GM12878 (cell line): ENCODE data around the gene LMX1A. TPM values are rescaled to one million over a fixed set of nuclear protein-coding genes. Genes with fewer than 3 reads are reported as not detected.

ENCODE experiments used
- ATAC-seq: fragments of 200-7000 bp; cut with Tn5 transposase; 3 replicates; pipeline ENCODE4 v1.9.1; 2020; ENCODE audit warnings: mild to moderate bottlenecking, moderate library complexity
- BruUV-seq: library from RNA; stranded (reverse); fragments of 400-500 nt; replicated peaks from 2 replicates; lab custom pipeline; 2021; lab: Mats Ljungman, UMichigan
- CTCF ChIA-PET: fragments of 300-600 bp; sonication (Branson Sonifier 250); formaldehyde crosslinking; extraction: SDS; loops from one replicate; lab custom pipeline; 2021; ENCODE audit warnings: inconsistent platforms; lab: Yijun Ruan, JAX
- POLR2A ChIA-PET: fragments of 350-600 bp; formaldehyde crosslinking; extraction: SDS; loops from one replicate; lab custom pipeline; 2021; ENCODE audit warnings: inconsistent platforms; lab: Charles Lee
- RAD21 ChIA-PET: fragments of 300-600 bp; sonication (Branson Sonifier 250); formaldehyde crosslinking; loops from one replicate; lab custom pipeline; 2023; ENCODE audit warnings: antibody characterized with exemption; ENCODE audit not compliant: unreplicated experiment; lab: Charles Lee
- SMC1A ChIA-PET: fragments of 300-600 bp; sonication (Branson Sonifier 250); formaldehyde crosslinking; loops from one replicate; lab custom pipeline; 2023; ENCODE audit not compliant: unreplicated experiment, uncharacterized antibody; lab: Charles Lee
- DNase-seq: peaks from one replicate; pipeline ENCODE4 v3.0.0-alpha.2; 2011; ENCODE audit warnings: low read depth, low spot score
- FAIRE-seq: peaks from 3 replicates; lab custom pipeline; 2011; peaks lifted over from hg19 to GRCh38; lab: Jason Lieb, UNC
- H2AFZ ChIP-seq: 2 replicates; pipeline ENCODE4 v1.6.0; 2011; ENCODE audit warnings: low read depth, low read length, control low read depth; ENCODE audit not compliant: control insufficient read depth
- H3K27ac ChIP-seq: 2 replicates; pipeline ENCODE4 v1.5.1; 2011; ENCODE audit warnings: control low read depth; ENCODE audit not compliant: control insufficient read depth, insufficient read depth
- H3K27me3 ChIP-seq, 2 experiments: replicated peaks in 1 of 2; 2 replicates each; pipeline versions ENCODE4 v1.6.0 to v1.6.1; 2011; ENCODE audit warnings: low read length in 1 of 2; ENCODE audit not compliant: control insufficient read depth in 2 of 2, insufficient read depth in 2 of 2
- H3K36me3 ChIP-seq, 2 experiments: 2 replicates each; pipeline ENCODE4 v1.5.1; 2011; ENCODE audit warnings: low read length in 1 of 2; ENCODE audit not compliant: control insufficient read depth in 2 of 2, insufficient read depth in 2 of 2
- H3K4me1 ChIP-seq: 2 replicates; pipeline ENCODE4 v1.6.1; 2011; ENCODE audit warnings: mild to moderate bottlenecking, low read length, moderate library complexity, mixed read lengths; ENCODE audit not compliant: control insufficient read depth, insufficient read depth
- H3K4me2 ChIP-seq: 2 replicates; pipeline ENCODE4 v1.6.0; 2011; ENCODE audit warnings: control low read depth; ENCODE audit not compliant: control insufficient read depth, insufficient read depth
- H3K4me3 ChIP-seq: fragments of 200-600 bp; sonication (generic); 2 replicates; pipeline ENCODE4 v1.5.1; 2016
- H3K79me2 ChIP-seq: 2 replicates; pipeline ENCODE4 v1.6.0; 2011; ENCODE audit warnings: low read length; ENCODE audit not compliant: control insufficient read depth, insufficient read depth
- H3K9ac ChIP-seq: 2 replicates; pipeline ENCODE4 v1.8.0; 2011; ENCODE audit warnings: low read length, control low read depth, mixed read lengths; ENCODE audit not compliant: control insufficient read depth, insufficient read depth
- H3K9me3 ChIP-seq: replicated peaks from 3 replicates; pipeline ENCODE4 v1.5.1; 2011; ENCODE audit warnings: mild to moderate bottlenecking, low read length; ENCODE audit not compliant: control insufficient read depth, insufficient read depth
- H4K20me1 ChIP-seq: 2 replicates; pipeline ENCODE4 v1.6.0; 2011; ENCODE audit not compliant: control insufficient read depth, insufficient read depth
- CBX3 ChIP-seq: fragments of 200-600 bp; sonication (generic); IDR thresholded peaks from 2 replicates; pipeline ENCODE4 v1.6.1; 2016; ENCODE audit warnings: low read depth, borderline replicate concordance
- MTA2 ChIP-seq: fragments of 450-650 bp; IDR thresholded peaks from 2 replicates; pipeline ENCODE4 v1.6.1; 2016; ENCODE audit warnings: low read depth, mild to moderate bottlenecking, moderate library complexity
- RB1 ChIP-seq: fragments of 450-650 bp; formaldehyde crosslinking; IDR thresholded peaks from 2 replicates; pipeline ENCODE4 v1.6.1; 2017; ENCODE audit warnings: mild to moderate bottlenecking, borderline replicate concordance
- ZNF217 ChIP-seq: fragments of 450-650 bp; IDR thresholded peaks from 2 replicates; pipeline ENCODE4 v1.6.1; 2017; ENCODE audit warnings: antibody characterized with exemption, mild to moderate bottlenecking
- ZNF622 ChIP-seq: fragments of 450-650 bp; IDR thresholded peaks from 2 replicates; pipeline ENCODE4 v1.6.1; 2017; ENCODE audit warnings: mild to moderate bottlenecking, inconsistent platforms
- WGBS: methylation state at CpG from one replicate; pipeline ENCODE4 v1.1.6; 2016; ENCODE audit warnings: low lambda C conversion rate; ENCODE audit not compliant: insufficient replicate concordance, insufficient coverage; ENCODE audit errors: missing lambda C conversion rate; 5-methylcytosine and 5-hydroxymethylcytosine counted together
- in situ Hi-C: fragments of 300-500 bp; cut with MboI; formaldehyde crosslinking; loops from 9 replicates; pipeline ENCODE4 v1.14.3; 2018; ENCODE audit warnings: mixed read lengths
- intact Hi-C: fragments of 100-400 bp; cut with micrococcal nuclease; formaldehyde crosslinking; loops from one replicate; pipeline ENCODE4 v1.14.2; 2022; ENCODE audit not compliant: unreplicated experiment
- polyA plus RNA-seq, 11 experiments: library from polyadenylated mRNA; depleted of rRNA in 4 of 11; unstranded in 6 of 11; stranded (reverse) in 5 of 11; fragments of >200 nt; fragmentation: Nextera tagmentation in 4 of 11; fragmentation: Illumina TruSeq in 1 of 11; extraction: Ambion mirVana in 4 of 11; extraction: Trizol in 1 of 11; gene quantifications; 1 replicate in 1 of 11; 2 replicates in 10 of 11; pipeline versions ENCODE4 v1.2.1 to v1.2.3, GENCODE V29; 2011 to 2016; ENCODE audit warnings: inconsistent platforms in 2 of 11, missing spikeins in 2 of 11, low read depth in 1 of 11
- total RNA-seq, 4 experiments: library from RNA; depleted of rRNA in 3 of 4; stranded (reverse); fragments of >200 nt in 3 of 4; fragmentation: Illumina TruSeq in 1 of 4; extraction: Trizol in 1 of 4; gene quantifications; 2 replicates each; pipeline versions ENCODE4 v1.2.1 to v1.2.3, GENCODE V29; 2013 to 2021
- TF ChIP-seq, protein P1 (sequence below): IDR thresholded peaks from 2 replicates; pipeline ENCODE4 v1.6.1; 2012; ENCODE audit warnings: improper control_type of control experiment, low read depth, low read length; ENCODE audit not compliant: insufficient replicate concordance
- TF ChIP-seq, protein P2 (sequence below): fragments of 450-650 bp; IDR thresholded peaks from 2 replicates; pipeline ENCODE4 v1.6.1; 2016; ENCODE audit warnings: mild to moderate bottlenecking

Gene LMX1A
- total and polyA plus RNA-seq, 10 of the 15 experiments (the other 5 are each of a cell fraction or from before 2014, with no cell fraction given), result not detected

DNA sequence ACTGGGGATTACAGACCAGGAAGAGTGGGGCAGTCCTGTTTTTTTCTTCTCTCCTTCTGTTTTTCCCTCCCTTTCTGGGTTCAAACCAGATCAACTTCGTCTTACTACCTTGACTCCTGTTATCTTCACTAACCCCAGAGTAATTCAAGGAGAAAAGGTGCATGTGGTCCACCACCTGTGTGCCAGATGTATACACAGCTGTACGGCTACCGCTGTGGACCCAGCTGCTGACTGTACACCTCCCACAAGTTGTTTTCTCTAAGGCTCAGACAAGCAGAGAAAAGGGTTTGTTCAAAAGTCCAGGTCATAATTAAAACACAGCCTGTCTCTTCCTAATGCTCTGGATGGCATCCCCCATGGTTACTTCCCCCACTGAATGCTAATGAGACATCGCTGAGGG is 102.1 kb downstream of the LMX1A start:
- no peak overlapping the region for H2AFZ ChIP-seq
- H3K9ac ChIP-seq, result no peak overlapping the region
- in situ Hi-C loops (no loop called here), intact Hi-C loops (no loop called here)
- no peak overlapping the region for H3K27ac ChIP-seq
- H3K4me1 ChIP-seq, result no peaks in the 10 kb centered on the region
- no peaks in the 10 kb centered on the region for H3K27me3 ChIP-seq
- ChIA-PET SMC1A (no interaction called here), CTCF (interaction anchor here (0.6 to 2.2 kb wide), 3 partner anchors 13 to 182 kb away, joined by 3 to 6 read pairs (median 4); no protein-coding TSS in a partner anchor), POLR2A (no interaction called here), RAD21 (no interaction called here)
- FAIRE-seq, result no peak
- no peaks in the 10 kb centered on the region for H3K9me3 ChIP-seq
- BruUV-seq, result no TSS peak
- H4K20me1 ChIP-seq, result no peaks in the 10 kb centered on the region
- no peaks in the 10 kb centered on the region for H3K79me2 ChIP-seq
- 35% methylated on average over 4 of the region's 4 CpGs for WGBS
- no peak for ATAC-seq
- no peak overlapping the region for H3K4me3 ChIP-seq
- DNase-seq, result no peak
- no peak overlapping the region for H3K4me2 ChIP-seq
- no peaks in the 10 kb centered on the region for H3K36me3 ChIP-seq
- no peak for TF ChIP-seq MTA2

DNA sequence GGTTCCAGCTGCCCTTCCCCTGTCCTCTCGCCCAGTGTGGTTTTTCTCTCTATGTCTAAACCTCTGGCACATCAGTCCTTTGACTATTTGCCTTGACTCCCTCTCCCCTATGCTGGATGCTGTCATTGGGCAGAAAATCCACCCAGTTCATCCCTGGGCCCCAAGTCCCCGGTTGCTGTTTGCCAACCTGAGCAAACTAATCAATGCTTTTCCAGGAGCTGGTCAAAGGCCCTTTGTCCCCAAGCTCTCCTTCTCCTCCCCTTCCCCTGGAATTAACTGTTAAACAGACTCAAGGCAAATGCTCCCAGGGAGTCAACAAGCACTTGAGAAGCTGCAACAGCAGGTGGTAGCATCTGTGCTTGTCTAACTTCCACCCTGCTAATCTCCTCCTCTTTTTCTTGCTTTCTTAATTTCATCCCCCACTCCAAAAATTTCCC is 102.7 kb downstream of the LMX1A start:
- Histone ChIP-seq H3K4me1 (no peaks in the 10 kb centered on the region), H3K9ac (no peak overlapping the region), H3K27me3 (no peaks in the 10 kb centered on the region), H4K20me1 (no peaks in the 10 kb centered on the region), H3K4me2 (no peak overlapping the region), H3K4me3 (no peak overlapping the region), H3K9me3 (no peaks in the 10 kb centered on the region), H2AFZ (no peak overlapping the region), H3K79me2 (no peaks in the 10 kb centered on the region), H3K36me3 (no peaks in the 10 kb centered on the region), H3K27ac (no peak overlapping the region)
- ChIA-PET SMC1A (no interaction called here), RAD21 (no interaction called here), POLR2A (no interaction called here), CTCF (interaction anchor here (0.6 to 2.2 kb wide), 3 partner anchors 13 to 182 kb away, joined by 3 to 6 read pairs (median 4); no protein-coding TSS in a partner anchor)
- FAIRE-seq, result no peak
- 6% methylated on average over 2 of the region's 2 CpGs for WGBS
- no peak for ATAC-seq
- intact Hi-C loops, result no loop called here
- no peak for DNase-seq
- in situ Hi-C loops, result no loop called here
- TF ChIP-seq, protein P1, sequence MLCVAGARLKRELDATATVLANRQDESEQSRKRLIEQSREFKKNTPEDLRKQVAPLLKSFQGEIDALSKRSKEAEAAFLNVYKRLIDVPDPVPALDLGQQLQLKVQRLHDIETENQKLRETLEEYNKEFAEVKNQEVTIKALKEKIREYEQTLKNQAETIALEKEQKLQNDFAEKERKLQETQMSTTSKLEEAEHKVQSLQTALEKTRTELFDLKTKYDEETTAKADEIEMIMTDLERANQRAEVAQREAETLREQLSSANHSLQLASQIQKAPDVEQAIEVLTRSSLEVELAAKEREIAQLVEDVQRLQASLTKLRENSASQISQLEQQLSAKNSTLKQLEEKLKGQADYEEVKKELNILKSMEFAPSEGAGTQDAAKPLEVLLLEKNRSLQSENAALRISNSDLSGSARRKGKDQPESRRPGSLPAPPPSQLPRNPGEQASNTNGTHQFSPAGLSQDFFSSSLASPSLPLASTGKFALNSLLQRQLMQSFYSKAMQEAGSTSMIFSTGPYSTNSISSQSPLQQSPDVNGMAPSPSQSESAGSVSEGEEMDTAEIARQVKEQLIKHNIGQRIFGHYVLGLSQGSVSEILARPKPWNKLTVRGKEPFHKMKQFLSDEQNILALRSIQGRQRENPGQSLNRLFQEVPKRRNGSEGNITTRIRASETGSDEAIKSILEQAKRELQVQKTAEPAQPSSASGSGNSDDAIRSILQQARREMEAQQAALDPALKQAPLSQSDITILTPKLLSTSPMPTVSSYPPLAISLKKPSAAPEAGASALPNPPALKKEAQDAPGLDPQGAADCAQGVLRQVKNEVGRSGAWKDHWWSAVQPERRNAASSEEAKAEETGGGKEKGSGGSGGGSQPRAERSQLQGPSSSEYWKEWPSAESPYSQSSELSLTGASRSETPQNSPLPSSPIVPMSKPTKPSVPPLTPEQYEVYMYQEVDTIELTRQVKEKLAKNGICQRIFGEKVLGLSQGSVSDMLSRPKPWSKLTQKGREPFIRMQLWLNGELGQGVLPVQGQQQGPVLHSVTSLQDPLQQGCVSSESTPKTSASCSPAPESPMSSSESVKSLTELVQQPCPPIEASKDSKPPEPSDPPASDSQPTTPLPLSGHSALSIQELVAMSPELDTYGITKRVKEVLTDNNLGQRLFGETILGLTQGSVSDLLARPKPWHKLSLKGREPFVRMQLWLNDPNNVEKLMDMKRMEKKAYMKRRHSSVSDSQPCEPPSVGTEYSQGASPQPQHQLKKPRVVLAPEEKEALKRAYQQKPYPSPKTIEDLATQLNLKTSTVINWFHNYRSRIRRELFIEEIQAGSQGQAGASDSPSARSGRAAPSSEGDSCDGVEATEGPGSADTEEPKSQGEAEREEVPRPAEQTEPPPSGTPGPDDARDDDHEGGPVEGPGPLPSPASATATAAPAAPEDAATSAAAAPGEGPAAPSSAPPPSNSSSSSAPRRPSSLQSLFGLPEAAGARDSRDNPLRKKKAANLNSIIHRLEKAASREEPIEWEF, result no peak
- TF ChIP-seq ZNF217 (no peak), ZNF622 (no peak), CBX3 (no peak), RB1 (no peak)
- TF ChIP-seq, protein P2, sequence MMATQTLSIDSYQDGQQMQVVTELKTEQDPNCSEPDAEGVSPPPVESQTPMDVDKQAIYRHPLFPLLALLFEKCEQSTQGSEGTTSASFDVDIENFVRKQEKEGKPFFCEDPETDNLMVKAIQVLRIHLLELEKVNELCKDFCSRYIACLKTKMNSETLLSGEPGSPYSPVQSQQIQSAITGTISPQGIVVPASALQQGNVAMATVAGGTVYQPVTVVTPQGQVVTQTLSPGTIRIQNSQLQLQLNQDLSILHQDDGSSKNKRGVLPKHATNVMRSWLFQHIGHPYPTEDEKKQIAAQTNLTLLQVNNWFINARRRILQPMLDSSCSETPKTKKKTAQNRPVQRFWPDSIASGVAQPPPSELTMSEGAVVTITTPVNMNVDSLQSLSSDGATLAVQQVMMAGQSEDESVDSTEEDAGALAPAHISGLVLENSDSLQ, result no peak
- no TSS peak for BruUV-seq
